H9 (cell line): ENCODE results near the gene MTX1. TPM values are rescaled to one million over a fixed set of nuclear protein-coding genes. Genes with fewer than 3 reads are reported as not detected.
"Not testable (repeated sequence)": the region's sequence is repeated elsewhere in the genome, so short reads cannot be mapped to it uniquely, and the experiment has no call there.

Experiments used
- DNase-seq: peaks from one replicate; pipeline ENCODE4 v3.0.0-alpha.2; 2017
- H2AFZ ChIP-seq: one replicate; pipeline ENCODE4 v1.6.1; 2013; ENCODE audit warnings: mild to moderate bottlenecking, low read length, control low read depth, moderate library complexity
- H2AK5ac ChIP-seq: 2 replicates; pipeline ENCODE4 v1.6.1; 2013; ENCODE audit warnings: low read length, control low read depth, mixed read lengths; ENCODE audit not compliant: insufficient read length
- H2BK120ac ChIP-seq: one replicate; pipeline ENCODE4 v1.6.1; 2013; ENCODE audit warnings: low read depth, mild to moderate bottlenecking, low read length, control low read depth, inconsistent platforms; ENCODE audit not compliant: poor library complexity, severe bottlenecking
- H2BK12ac ChIP-seq: 2 replicates; pipeline ENCODE4 v1.6.1; 2013; ENCODE audit warnings: low read length, control low read depth, mixed read lengths, low read depth; ENCODE audit not compliant: insufficient read length
- H2BK15ac ChIP-seq: 2 replicates; pipeline ENCODE4 v1.6.1; 2013; ENCODE audit warnings: low read depth, low read length, control low read depth
- H2BK20ac ChIP-seq: one replicate; pipeline ENCODE4 v1.6.1; 2013; ENCODE audit warnings: low read depth, mild to moderate bottlenecking, low read length, control low read depth, inconsistent platforms; ENCODE audit not compliant: poor library complexity, severe bottlenecking
- H2BK5ac ChIP-seq: 2 replicates; pipeline ENCODE4 v1.6.1; 2013; ENCODE audit warnings: low read length, control low read depth, mixed read lengths; ENCODE audit not compliant: insufficient read length
- H3K14ac ChIP-seq: 2 replicates; pipeline ENCODE4 v1.6.1; 2013; ENCODE audit warnings: low read length, control low read depth; ENCODE audit not compliant: insufficient read depth
- H3K18ac ChIP-seq: 2 replicates; pipeline ENCODE4 v1.6.1; 2013; ENCODE audit warnings: low read depth, mild to moderate bottlenecking, mixed read lengths, low read length, control low read depth; ENCODE audit not compliant: insufficient read length
- H3K23ac ChIP-seq: 2 replicates; pipeline ENCODE4 v1.6.1; 2013; ENCODE audit warnings: low read length, control low read depth, mixed read lengths, low read depth; ENCODE audit not compliant: insufficient read length
- H3K23me2 ChIP-seq: 2 replicates; pipeline ENCODE4 v1.6.1; 2013; ENCODE audit warnings: low read depth, mild to moderate bottlenecking, mixed read lengths, low read length, control low read depth; ENCODE audit not compliant: insufficient read length, poor library complexity, severe bottlenecking
- H3K27ac ChIP-seq: 2 replicates; pipeline ENCODE4 v1.5.1; 2013; ENCODE audit warnings: low read length, control low read depth, mixed read lengths, low read depth; ENCODE audit not compliant: insufficient read length
- H3K27me3 ChIP-seq: 2 replicates; pipeline ENCODE4 v1.6.1; 2013; ENCODE audit warnings: low read length, control low read depth, inconsistent platforms; ENCODE audit not compliant: insufficient read depth
- H3K4ac ChIP-seq: 2 replicates; pipeline ENCODE4 v1.6.1; 2013; ENCODE audit warnings: low read depth, mild to moderate bottlenecking, control low read depth, inconsistent platforms, low read length, moderate library complexity
- H3K4me1 ChIP-seq: 2 replicates; pipeline ENCODE4 v1.6.1; 2013; ENCODE audit warnings: low read length, control low read depth, inconsistent platforms; ENCODE audit not compliant: insufficient read depth
- H3K4me2 ChIP-seq: 2 replicates; pipeline ENCODE4 v1.6.1; 2013; ENCODE audit warnings: low read length, control low read depth, mixed read lengths; ENCODE audit not compliant: insufficient read length, insufficient read depth
- H3K56ac ChIP-seq: 2 replicates; pipeline ENCODE4 v1.6.1; 2013; ENCODE audit warnings: low read depth, mild to moderate bottlenecking, mixed read lengths, low read length, control low read depth; ENCODE audit not compliant: insufficient read length
- H3K79me1 ChIP-seq: 2 replicates; pipeline ENCODE4 v1.6.1; 2013; ENCODE audit warnings: low read depth, mild to moderate bottlenecking, moderate library complexity, low read length, control low read depth, inconsistent platforms; ENCODE audit not compliant: insufficient read depth, poor library complexity, severe bottlenecking
- H3K79me2 ChIP-seq: 2 replicates; pipeline ENCODE4 v1.6.1; 2013; ENCODE audit warnings: low read length, control low read depth, inconsistent platforms; ENCODE audit not compliant: insufficient read depth
- H3K9ac ChIP-seq: 2 replicates; pipeline ENCODE4 v1.6.1; 2013; ENCODE audit warnings: low read length, control low read depth, mixed read lengths; ENCODE audit not compliant: insufficient read length; ENCODE audit errors: extremely low read depth
- H3K9me3 ChIP-seq: one replicate; pipeline ENCODE4 v1.6.1; 2013; ENCODE audit warnings: low read depth, low read length, inconsistent platforms; ENCODE audit not compliant: control insufficient read depth
- H3T11ph ChIP-seq: one replicate; pipeline ENCODE4 v1.6.1; 2013; ENCODE audit warnings: mild to moderate bottlenecking, low read length, control low read depth, inconsistent platforms
- H4K20me1 ChIP-seq: one replicate; pipeline ENCODE4 v1.6.1; 2013; ENCODE audit not compliant: control insufficient read depth, insufficient read length, insufficient read depth
- H4K5ac ChIP-seq: 2 replicates; pipeline ENCODE4 v1.6.1; 2013; ENCODE audit warnings: low read depth, mild to moderate bottlenecking, mixed read lengths, low read length, control low read depth; ENCODE audit not compliant: insufficient read length
- H4K8ac ChIP-seq: replicated peaks from 2 replicates; pipeline ENCODE4 v1.6.1; 2013; ENCODE audit warnings: low read length, control low read depth, mixed read lengths, low read depth; ENCODE audit not compliant: insufficient read length
- H4K91ac ChIP-seq: 2 replicates; pipeline ENCODE4 v1.6.1; 2013; ENCODE audit warnings: low read depth, mild to moderate bottlenecking, moderate library complexity, mixed read lengths, low read length, control low read depth; ENCODE audit not compliant: insufficient read length
- H3K27ac Mint-ChIP-seq, 3 experiments: 2 replicates in 2 of 3; 3 replicates in 1 of 3; pipeline ENCODE4 v1.8.0; 2020 to 2021; ENCODE audit warnings: mixed read lengths in 3 of 3, mild to moderate bottlenecking in 1 of 3, moderate library complexity in 1 of 3
- H3K27me3 Mint-ChIP-seq: 2 replicates; pipeline ENCODE4 v1.8.0; 2021; ENCODE audit warnings: low read depth, mild to moderate bottlenecking, moderate library complexity, mixed read lengths
- H3K36me3 Mint-ChIP-seq, 3 experiments: 2 replicates in 2 of 3; 3 replicates in 1 of 3; pipeline ENCODE4 v1.8.0; 2020 to 2021; ENCODE audit warnings: low read depth in 3 of 3, mixed read lengths in 3 of 3; ENCODE audit not compliant: insufficient read depth in 1 of 3
- H3K4me1 Mint-ChIP-seq, 2 experiments: 2 replicates each; pipeline ENCODE4 v1.8.0; 2020; ENCODE audit warnings: mixed read lengths in 2 of 2
- H3K4me3 Mint-ChIP-seq, 2 experiments: 2 replicates in 1 of 2; 3 replicates in 1 of 2; pipeline ENCODE4 v1.8.0; 2020 to 2021; ENCODE audit warnings: mild to moderate bottlenecking in 2 of 2, mixed read lengths in 2 of 2, moderate library complexity in 1 of 2
- H3K9me3 Mint-ChIP-seq, 2 experiments: 2 replicates in 1 of 2; 3 replicates in 1 of 2; pipeline ENCODE4 v1.8.0; 2020; ENCODE audit warnings: mild to moderate bottlenecking in 2 of 2, mixed read lengths in 2 of 2, moderate library complexity in 1 of 2
- WGBS: extraction: QIAGEN DNeasy Blood & Tissue Kit; methylation state at CpG from one replicate; pipeline ENCODE4 v1.1.7; 2013; ENCODE audit warnings: missing lambda C conversion rate, low lambda C conversion rate, mixed read lengths; ENCODE audit not compliant: insufficient read length; ENCODE audit errors: extremely low coverage; 5-methylcytosine and 5-hydroxymethylcytosine counted together
- total RNA-seq: library from RNA; stranded (reverse); gene quantifications from 2 replicates; pipeline ENCODE4 v1.2.1, GENCODE V29; 2021
- TF ChIP-seq, protein P1 (sequence below): fragments of 200-600 bp; sonication (generic); conservative IDR thresholded peaks from 3 replicates; pipeline ENCODE4 v1.8.0; 2021; ENCODE audit warnings: antibody characterized with exemption, mild to moderate bottlenecking

The MTX1 gene
- total RNA-seq, 1 experiment from 2014 or later: 45.0 TPM

DNA sequence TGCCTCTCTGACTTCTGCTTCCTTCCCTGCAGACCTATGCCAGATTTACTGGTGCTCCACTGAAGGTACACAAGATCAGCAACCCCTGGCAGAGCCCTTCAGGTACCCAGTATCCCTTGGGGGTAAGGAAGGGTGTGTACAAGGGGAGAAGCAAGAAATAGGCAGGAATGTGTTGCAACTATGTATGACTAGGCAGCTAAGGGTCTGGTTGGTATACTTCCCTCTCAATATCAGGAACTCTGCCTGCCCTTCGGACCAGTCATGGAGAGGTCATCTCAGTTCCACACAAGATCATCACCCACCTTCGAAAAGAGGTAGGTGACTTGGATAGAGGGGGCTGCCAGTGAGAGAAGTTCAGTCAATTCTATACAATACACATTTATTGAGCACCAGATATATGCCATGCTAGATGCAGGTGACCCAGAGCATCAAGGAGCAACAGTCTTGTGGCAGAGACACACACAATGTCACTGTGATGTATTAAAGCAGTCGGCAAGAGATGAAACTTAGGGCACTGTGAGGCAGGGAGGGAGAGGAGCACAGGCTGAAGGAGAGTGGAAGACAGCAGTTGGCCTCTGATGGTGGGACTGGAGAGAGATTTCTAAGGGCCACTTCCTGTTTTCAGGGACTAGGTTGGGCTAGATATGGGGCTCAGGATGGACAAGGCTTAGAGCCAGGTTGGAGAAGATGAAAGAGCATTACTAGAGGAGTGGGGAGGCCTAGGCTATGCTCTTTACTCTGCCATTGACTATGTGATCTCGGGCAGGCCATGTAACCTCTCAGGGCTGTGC is 2.0 kb downstream of the MTX1 start:
- Histone ChIP-seq H3K23ac (no peak overlapping the region), H3T11ph (no peak overlapping the region), H3K4me1 (peaks cover 2% of the 10 kb centered on the region; the same call in 1 of the 2 replicates), H3K56ac (no peak overlapping the region), H3K4ac (no peak overlapping the region), H2BK5ac (no peak overlapping the region), H3K14ac (no peak overlapping the region), H4K8ac (no peak overlapping the region), H4K20me1 (no peaks in the 10 kb centered on the region), H4K5ac (no peak overlapping the region), H2AFZ (no peak overlapping the region), H2BK120ac (no peak overlapping the region), H2BK12ac (no peak overlapping the region), H3K27me3 (no peaks in the 10 kb centered on the region), H3K79me2 (no peaks in the 10 kb centered on the region), H3K18ac (no peak overlapping the region), H2BK20ac (no peak overlapping the region), H2BK15ac (no peak overlapping the region), H3K79me1 (no peaks in the 10 kb centered on the region), H3K4me2 (peak overlapping the region; percentile 89), H4K91ac (no peak overlapping the region), H2AK5ac (no peak overlapping the region), H3K23me2 (peaks cover 6% of the 10 kb centered on the region), H3K9ac (no peak overlapping the region), H3K27ac (no peak overlapping the region), H3K9me3 (no peaks in the 10 kb centered on the region)
- H3K4me1 Mint-ChIP-seq: peaks cover 30 to 31% of the 10 kb centered on the region in 2 experiments
- H3K36me3 Mint-ChIP-seq: peaks cover 9 to 20% (median 16%) of the 10 kb centered on the region in 3 experiments
- TF ChIP-seq, protein P1, sequence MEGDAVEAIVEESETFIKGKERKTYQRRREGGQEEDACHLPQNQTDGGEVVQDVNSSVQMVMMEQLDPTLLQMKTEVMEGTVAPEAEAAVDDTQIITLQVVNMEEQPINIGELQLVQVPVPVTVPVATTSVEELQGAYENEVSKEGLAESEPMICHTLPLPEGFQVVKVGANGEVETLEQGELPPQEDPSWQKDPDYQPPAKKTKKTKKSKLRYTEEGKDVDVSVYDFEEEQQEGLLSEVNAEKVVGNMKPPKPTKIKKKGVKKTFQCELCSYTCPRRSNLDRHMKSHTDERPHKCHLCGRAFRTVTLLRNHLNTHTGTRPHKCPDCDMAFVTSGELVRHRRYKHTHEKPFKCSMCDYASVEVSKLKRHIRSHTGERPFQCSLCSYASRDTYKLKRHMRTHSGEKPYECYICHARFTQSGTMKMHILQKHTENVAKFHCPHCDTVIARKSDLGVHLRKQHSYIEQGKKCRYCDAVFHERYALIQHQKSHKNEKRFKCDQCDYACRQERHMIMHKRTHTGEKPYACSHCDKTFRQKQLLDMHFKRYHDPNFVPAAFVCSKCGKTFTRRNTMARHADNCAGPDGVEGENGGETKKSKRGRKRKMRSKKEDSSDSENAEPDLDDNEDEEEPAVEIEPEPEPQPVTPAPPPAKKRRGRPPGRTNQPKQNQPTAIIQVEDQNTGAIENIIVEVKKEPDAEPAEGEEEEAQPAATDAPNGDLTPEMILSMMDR: no peak
- H3K27me3 Mint-ChIP-seq: peaks cover 12% of the 10 kb centered on the region
- no peaks in the 10 kb centered on the region for H3K9me3 Mint-ChIP-seq
- DNase-seq: no peak
- H3K4me3 Mint-ChIP-seq: peak overlapping the region; percentile 89 to 92; a peak in 4 of 5 replicates
- H3K27ac Mint-ChIP-seq: no peak overlapping the region
- no CpG with 5 or more reads among the region's 4 CpGs for WGBS

DNA sequence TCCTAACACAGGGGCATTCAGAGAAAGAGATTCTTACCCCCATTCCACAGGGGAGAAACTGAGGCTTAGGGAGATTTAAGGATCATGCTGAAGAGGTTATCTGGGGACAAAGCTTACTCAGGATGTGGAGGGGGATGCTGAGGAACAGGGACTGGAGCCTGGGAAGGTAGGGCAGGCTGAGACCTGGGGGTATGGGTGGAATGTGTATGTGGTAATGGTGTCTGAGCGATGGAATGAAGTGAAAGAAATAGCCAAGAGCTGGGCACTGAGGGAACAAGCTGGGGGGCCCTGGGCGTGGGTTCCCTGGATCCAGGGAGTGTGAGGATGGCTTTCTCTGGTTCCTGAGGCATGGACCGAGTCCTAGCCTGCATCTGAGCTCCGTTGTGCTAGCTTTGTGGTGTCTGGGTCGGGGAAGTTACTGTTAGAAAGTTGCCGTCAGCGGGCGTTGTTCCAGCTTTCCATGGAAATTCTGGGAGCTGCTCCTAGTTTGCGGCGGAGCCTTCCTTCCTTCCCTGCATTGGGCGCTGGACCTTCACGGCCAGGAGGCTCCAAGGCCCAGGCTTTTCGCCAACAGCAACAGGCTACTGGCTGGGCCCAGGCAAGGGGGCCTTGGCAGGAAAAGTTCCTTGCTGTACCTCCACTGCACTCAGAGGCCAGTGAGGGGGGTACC is 3.0 kb downstream of the MTX1 start:
- not testable (repeated sequence) for H3K27me3 ChIP-seq, H3K79me1 ChIP-seq, H3K27ac ChIP-seq, DNase-seq, H3K18ac ChIP-seq, H4K8ac ChIP-seq, H4K20me1 ChIP-seq, H3K79me2 ChIP-seq, H2AK5ac ChIP-seq, H2BK5ac ChIP-seq, H3K27ac Mint-ChIP-seq, H2AFZ ChIP-seq, H2BK12ac ChIP-seq, H4K91ac ChIP-seq, H3K9me3 Mint-ChIP-seq, H3K4me3 Mint-ChIP-seq, H2BK120ac ChIP-seq, H3K23ac ChIP-seq, H3K4ac ChIP-seq, H2BK15ac ChIP-seq, H3K23me2 ChIP-seq, H3K56ac ChIP-seq, H3K4me2 ChIP-seq, H4K5ac ChIP-seq, H3K4me1 ChIP-seq, H2BK20ac ChIP-seq, H3K27me3 Mint-ChIP-seq, H3T11ph ChIP-seq, H3K9me3 ChIP-seq, H3K9ac ChIP-seq, H3K14ac ChIP-seq
- Mint-ChIP-seq H3K36me3 (peaks cover 9 to 22% (median 20%) of the 10 kb centered on the region in 3 experiments), H3K4me1 (peaks cover 24 to 25% of the 10 kb centered on the region in 2 experiments)
- no CpG with 5 or more reads among the region's 13 CpGs for WGBS
